HuH-7.5 (cell line): Measurements from ENCODE around the gene ZNF488.

Experiments
- DNase-seq: peaks from one replicate; pipeline ENCODE4 v3.0.0; 2011; ENCODE audit warnings: low spot score

Gene ZNF488

DNA sequence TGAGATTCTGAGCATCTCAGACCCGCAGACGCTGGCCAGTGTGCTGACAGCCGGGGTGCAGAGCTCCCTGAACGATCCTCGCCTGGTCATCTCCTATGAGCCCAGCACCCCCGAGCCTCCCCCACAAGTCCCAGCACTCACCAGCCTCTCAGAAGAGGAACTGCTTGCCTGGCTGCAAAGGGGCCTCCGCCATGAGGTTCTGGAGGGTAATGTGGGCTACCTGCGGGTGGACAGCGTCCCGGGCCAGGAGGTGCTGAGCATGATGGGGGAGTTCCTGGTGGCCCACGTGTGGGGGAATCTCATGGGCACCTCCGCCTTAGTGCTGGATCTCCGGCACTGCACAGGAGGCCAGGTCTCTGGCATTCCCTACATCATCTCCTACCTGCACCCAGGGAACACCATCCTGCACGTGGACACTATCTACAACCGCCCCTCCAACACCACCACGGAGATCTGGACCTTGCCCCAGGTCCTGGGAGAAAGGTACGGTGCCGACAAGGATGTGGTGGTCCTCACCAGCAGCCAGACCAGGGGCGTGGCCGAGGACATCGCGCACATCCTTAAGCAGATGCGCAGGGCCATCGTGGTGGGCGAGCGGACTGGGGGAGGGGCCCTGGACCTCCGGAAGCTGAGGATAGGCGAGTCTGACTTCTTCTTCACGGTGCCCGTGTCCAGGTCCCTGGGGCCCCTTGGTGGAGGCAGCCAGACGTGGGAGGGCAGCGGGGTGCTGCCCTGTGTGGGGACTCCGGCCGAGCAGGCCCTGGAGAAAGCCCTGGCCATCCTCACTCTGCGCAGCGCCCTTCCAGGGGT is 35.2 kb downstream of the ZNF488 start:
- DNase-seq = no peak

DNA sequence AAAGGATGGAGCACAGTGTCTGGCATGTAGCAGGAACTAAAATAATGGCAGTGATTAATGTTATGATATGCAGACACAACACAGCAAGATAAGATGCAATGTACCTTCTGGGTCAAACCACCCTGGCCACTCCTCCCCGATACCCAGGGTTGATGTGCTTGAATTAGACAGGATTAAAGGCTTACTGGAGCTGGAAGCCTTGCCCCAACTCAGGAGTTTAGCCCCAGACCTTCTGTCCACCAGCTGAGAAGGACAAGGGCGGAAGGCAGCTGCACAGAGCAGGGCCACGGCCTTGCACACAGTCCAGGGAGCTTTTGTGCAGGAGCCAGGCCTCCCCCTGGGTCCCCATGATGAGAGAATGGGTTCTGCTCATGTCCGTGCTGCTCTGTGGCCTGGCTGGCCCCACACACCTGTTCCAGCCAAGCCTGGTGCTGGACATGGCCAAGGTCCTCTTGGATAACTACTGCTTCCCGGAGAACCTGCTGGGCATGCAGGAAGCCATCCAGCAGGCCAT is 35.9 kb downstream of the ZNF488 start, which contains the start of gene RBP3:
Gene RBP3 (plus strand): TSS at position 226 of the 514 bp plus-strand sequence. CDS start 122 bp downstream, at position 348.
- no peak for DNase-seq

DNA sequence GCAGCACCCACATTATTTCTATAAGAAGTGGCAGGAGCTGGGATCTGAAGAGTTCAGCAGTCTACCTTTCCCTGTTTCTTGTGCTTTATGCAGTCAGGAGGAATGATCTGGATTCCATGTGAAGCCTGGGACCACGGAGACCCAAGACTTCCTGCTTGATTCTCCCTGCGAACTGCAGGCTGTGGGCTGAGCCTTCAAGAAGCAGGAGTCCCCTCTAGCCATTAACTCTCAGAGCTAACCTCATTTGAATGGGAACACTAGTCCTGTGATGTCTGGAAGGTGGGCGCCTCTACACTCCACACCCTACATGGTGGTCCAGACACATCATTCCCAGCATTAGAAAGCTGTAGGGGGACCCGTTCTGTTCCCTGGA is 36.8 kb downstream of the ZNF488 start:
- DNase-seq = no peak

DNA sequence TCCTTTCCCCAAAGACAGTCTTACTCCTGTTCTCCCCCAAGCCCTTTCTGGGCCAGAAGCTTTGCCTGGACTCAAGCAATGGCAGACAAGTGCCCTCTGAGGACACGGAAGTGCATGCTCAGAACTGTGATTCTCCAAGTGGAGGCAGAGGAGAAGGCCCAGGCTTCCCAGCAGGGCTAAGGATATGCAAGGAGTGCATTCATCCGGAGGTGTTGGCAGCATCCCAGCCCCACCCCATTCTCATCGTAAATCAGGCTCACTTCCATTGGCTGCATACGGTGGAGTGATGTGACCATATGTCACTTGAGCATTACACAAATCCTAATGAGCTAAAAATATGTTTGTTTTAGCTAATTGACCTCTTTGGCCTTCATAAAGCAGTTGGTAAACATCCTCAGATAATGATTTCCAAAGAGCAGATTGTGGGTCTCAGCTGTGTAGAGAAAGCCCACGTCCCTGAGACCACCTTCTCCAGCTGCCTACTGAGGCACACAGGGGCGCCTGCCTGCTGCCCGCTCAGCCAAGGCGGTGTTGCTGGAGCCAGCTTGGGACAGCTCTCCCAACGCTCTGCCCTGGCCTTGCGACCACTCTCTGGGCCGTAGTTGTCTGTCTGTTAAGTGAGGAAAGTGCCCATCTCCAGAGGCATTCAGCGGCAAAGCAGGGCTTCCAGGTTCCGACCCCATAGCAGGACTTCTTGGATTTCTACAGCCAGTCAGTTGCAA is 37.4 kb downstream of the ZNF488 start:
- no peak for DNase-seq

DNA sequence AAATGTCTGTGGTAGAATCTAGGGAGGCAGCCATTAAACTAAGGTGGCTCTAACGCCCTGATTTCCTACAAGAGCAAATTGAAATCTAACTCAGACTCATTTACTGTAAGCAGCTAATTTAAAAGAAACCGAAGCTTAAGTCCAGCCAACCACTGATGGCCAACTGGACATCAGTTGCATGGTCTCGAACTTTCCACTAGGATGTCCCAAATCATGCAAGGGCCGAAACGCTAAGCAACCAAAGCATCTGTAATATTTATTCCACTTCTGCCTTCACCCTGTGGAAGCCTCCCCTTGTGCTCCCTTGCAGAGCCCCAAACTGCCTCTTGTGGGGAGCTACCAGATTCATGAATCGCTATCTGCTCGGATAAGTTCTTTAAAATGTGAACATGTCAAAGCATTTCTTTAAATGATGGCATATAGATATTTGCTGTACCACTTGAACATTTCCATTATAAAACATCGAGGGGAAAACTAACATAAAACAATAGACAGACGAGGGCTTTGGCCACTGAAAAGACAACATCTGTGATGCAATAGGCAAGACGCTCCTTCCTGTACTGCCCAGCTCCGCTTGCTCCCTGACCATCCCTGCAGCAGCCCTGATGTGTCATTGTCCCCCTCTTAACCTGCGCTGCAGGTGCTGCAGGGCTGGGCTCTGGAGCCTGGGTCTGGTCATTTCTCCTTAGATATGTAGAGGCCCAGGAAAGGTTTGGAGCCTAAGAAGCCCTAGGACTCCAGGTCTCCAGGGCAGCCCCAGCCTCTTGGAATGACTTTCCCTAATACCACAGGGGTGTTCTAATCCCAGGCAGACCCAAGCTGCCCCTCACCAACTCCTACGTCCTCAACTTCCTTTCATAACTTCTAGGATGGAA is 38.9 kb downstream of the ZNF488 start:
- DNase-seq = no peak

DNA sequence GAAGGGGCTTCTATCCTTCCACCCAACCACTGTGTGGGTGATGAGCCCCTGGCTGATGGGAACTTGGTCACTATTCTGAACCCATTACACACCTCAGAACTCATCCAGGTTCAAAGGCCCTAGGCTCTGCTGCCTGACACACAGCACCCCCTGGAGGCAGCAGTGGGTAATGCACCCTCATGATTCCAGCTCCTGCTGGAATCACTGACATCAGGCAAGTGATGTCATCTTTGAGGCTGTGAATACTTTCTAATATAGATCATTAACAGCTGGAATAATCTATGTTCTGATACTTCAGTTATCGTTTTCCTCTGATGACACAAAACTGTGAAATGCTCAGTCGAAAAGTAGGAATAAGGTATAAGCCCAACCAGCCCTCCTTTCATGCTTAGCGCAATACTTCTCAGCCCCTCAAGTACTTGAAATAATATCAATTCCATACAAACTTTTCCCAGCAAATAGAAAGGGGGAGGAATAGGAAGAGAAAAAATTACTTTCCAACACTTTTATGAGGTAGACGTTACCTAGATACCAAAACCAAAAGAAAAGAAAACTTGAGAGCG is 43.4 kb downstream of the ZNF488 start:
- DNase-seq = peak; percentile 73

DNA sequence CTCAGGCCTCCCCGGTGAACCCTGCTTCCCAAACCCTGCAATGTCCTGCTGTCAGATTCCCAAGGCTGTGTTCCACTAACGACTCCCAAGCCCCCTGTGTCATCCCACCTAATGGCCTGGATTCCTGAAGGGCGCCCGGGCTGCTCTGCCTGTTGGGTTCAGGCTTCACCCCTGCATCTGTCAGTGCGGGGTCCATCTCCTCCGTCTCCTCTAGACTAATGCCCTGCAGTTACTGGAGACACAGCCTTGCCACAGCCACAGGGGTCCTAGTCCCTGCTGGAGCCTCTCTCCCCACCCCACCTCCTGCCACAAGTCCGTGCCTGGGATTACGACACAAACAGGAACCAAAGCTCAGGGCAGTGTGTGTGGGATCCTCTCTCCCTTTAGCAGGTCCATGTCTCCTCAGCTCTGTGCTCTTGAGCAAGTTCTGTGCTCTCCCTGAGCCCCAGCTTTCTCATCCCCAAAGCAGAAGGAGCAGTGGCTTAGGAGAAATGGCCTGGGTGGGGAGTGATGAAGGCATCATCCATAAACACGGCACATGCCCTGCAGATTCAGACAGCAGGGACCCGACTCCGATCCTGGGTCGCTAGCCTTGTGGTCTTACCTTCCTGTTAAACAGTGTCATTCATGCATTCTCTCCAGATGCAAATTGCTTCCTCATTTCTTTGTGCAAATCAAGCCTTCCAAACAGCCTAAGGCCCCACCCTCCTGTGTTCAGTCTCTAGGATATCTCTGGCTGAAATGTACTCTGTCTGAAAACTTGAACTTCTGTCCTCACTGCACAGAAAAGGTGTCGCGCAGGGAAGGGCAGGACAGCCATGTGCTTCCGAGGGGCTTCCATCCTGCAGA is 44.1 kb downstream of the ZNF488 start:
- DNase-seq = no peak

DNA sequence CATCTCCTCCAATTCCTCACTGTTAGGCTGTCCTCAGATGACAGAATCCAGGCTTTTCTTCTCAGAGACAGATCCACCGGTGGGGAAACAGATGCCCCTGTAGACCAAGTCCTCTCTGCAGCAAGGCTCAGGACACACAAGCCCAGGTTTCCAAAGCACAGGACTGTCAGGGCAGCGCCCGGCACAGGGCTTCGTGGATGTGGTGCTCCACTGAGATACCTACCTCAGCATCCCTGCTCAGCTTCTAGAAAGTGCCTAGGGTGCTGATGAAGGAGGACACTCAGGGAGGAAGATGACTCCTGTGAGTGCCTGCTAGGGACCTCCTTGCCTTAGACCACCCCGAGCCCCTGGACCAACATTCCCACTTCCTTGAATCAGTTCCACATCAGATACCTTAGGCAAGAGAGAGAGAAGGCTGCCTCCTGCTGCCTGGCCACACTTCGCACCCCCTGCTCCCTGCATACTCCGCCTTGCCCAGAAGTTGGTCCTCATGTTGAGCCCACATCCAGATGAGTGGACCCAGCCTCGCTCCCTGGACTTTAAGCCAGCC is 44.8 kb downstream of the ZNF488 start:
- no peak for DNase-seq

DNA sequence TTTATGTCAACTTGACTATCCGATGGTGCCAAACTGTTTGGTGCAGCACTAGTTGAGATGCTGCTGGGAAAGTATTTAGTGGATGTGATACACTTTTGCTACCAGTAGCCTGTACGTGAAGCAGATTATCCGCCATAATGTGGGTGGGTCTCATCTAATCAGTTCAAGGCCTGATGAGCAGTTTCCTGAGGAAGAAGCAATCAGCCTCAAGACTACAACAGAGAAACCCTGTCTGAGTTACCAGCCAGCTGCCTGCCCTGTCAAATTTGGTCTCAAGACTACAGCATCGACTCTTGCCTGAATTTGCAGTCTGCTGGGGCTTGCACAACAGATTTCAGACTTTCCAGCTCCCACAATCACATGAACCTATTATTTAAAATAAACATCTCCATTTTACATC is 46.8 kb downstream of the ZNF488 start:
- no peak for DNase-seq

DNA sequence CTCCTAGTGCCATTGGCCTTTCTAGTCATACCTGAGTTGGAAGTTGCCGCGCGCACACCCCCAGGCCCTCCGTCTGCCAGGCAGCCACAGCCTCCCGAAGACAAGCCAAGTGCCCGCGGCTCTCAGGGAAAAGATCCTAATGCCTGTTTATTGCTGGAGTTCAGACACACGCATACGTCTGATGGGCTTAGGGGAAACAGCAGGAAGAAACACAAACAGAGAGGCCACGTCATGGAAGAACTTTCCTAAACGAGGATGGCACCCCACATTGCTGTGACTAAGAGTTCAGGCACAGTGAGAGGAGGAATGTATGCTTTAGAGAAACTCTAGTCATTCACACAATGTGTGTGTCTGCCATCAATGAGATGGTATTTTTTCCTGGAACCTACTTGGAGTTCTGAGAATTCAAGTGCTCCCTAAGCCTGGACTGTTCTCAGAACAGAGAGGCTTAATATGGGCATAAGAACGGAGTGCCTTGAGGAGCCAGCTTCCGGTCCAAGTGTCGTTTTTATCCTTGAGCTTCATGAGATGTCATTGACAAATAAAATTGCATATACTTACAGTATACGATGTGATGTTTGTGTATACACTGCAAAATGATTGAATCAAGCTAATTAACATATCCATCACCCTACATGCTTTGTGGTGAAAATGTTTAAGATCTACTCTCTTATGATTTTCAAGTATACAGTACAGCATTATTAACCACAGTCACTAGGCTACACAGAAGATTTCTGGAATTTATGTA is 47.5 kb downstream of the ZNF488 start:
- no peak for DNase-seq

DNA sequence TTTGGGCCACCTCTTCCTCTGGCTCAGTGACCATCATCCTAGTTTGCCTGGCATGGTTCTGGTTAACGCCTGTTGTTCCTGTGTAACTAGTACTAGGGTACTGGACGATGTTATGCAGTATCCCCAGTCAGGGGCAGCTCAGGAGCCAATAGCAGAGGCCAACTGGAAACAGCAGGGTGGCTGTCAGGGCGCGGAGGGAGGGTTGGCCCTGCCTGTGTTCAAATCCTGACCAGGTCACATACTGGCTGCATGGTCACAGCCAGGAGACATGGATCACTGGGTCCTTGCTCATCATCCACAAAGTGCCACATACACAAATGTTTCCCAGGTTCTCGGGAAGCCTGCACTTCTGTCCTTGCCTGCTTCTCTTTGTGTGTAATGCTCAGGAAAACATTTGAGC is 48.2 kb downstream of the ZNF488 start:
- no peak for DNase-seq

DNA sequence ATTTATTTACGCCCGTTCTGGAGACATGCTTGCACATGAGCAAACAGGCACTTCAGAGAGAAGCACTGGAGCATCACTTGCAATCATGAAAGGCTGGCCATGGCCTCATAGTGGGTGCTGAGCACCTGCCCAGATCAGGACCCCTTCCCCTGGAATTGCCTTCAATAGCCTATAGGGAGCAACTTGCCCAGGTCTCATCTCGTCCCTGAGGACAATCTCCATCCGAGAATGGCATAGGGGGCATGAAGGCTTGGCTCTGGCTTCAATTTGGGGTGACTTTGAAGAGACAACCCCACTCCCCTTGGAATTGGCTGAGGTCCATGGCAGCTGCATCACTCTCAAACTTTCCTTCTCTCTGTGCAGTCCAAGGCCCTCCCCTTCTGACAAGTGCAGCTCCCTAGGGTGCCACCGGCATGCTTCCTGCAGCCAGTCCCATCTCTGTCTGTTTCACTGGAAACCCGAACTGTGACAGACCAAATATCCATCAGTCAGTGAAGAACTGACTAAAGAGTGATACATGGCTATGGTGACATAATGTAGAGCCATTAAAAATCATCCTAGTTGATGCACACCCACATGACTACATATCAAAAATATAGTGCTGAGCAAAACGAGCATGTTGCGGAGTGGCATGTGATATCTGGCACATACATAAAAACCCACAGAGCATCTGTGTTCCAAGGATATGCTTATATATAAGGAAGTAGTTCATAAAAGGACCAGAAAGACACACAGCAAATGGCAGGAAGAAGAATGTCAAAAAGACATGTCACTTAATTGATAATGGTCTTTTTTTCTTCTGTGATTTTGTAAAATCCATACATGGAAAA is 49.4 kb downstream of the ZNF488 start:
- no peak for DNase-seq

DNA sequence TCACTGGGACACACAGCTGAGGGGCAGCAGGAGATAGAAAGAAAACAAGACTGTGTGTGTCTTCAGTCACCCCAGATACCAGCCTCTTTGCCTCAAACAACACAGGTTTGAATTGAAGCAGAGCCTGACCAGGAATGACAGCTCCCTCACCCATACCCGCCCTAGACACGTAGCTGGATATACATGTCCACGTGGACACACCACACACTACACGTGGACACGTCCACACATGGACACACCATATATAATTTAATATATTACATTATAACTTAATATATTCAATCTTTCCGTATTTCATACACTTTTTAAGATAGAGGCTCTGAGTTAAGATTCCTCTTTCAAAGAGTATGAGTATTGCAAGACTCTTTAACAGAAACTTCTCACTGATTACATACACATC is 50.6 kb downstream of the ZNF488 start:
- no peak for DNase-seq

DNA sequence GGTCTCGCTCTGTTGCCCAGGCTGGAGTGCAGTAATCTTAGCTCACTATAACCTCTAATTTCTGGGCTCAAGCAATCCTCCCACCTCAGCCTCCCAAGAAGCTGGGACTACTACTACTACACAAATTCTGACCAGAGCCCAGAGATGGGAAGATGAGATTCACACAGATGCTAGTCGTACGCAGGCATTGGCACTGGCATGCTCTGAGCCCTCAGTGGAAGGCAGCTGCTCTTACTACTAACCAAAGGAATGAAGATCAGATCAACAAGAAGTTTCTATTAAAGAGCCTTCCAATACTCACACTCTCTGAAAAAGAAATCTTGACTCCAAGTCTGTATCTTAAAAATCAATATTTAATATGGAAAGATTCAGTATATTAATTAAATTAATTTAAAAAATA is 51.1 kb downstream of the ZNF488 start:
- DNase-seq = no peak

DNA sequence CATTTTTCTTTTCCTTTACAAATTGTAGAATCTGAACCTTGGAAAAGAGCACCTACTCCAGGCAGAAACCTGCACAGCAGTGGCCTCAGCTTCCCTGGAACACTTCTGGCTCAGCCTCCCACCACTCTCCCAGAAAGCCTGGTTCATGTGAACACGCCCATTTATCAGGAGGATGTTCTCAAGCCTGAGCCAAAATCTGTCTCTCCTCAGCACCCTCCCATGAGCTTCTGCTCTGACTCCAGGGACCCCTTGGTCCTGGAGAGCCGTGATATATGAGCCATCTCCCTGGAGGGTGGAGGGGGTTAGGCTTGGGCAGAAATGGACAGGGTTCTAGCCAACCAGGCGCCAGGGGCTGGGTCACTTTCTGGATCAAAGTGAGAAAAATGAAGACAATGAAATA is 51.7 kb downstream of the ZNF488 start:
- no peak for DNase-seq

DNA sequence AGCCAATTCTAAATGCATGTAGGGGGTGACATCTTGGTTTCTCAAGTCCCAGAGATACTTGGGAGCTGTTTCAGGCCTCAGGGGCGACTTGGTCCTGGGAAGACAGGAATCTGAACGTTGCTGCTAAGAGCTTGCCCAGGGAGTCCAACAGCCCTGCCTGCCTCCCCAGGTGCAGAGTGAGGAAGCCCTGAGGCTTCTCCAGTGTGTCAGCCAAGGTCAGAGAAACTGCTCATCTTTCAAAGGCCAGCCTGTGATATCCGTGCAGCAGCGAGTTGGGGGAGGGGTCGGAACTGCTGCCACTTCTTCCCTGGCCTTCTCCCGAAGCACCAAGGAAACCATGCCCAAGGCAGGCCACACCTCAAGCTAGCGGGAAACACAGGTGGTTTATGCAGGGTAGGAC is 52.1 kb downstream of the ZNF488 start:
- no peak for DNase-seq

DNA sequence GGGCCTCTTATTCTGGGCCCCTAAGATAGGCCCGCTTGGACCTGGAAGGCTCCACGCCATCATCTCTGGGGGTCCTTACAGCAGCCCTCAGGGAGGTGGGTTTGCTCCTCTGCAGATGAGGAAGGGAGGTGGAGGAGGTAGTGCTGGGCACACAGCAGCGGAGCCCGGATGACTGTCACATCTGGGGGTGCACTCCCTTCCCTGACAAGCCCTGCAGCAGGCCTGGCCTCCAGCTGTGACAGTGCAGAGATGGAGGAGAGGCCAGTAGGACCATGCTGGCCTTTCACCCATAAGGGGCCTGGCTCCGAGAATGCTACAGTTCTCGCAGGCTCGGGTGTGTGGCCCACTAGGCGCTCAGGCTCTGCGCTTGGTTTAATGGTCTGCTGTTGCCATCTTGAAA is 52.6 kb downstream of the ZNF488 start:
- no peak for DNase-seq

DNA sequence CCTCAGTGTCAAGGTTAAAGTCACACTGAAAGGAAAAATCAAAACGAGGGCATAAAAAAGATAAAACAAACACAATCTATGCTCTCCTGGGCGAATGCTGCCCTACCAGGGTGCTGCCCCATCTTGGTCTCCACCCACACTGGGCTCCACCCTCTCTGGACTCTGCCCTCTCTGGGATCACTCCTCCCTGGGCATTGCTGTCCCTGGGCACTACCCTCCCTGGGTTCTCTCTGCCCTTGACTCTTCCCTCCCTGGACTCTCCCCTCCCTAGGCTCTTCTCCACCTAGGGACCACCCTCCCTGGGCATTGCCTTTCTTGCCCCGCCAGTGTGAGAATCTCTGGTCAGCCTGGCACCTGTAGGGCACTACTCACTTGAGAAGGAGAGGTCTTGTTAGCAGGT is 53.3 kb downstream of the ZNF488 start:
- DNase-seq = no peak

DNA sequence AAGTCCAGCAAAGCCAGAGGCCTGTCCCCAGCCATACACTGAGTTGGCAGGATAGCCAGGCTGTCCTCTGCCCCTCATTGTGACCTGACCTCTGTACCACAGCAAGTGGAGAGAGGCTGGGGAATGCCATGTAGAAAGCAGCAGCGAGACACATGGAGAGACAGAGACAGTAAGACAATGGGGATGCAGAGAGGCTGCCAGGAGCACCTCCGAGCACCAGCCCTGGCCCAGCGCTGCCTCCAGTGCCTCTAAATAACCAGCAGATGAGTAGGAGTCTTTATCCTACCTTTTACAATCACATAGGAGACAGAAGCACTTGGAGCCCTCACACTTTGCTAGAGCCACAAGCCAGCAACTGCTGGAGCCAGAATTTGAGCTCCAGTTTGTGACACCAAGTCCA is 53.7 kb downstream of the ZNF488 start:
- DNase-seq = no peak
